AG04450 (cell line): ENCODE measurements around the gene CRYBA2. TPM values are rescaled to one million over a fixed set of nuclear protein-coding genes. Genes with fewer than 3 reads are reported as not detected.

Source experiments
- CTCF ChIA-PET: fragments of 300-600, 350-600 bp; formaldehyde crosslinking; extraction: SDS; loops from one replicate; lab custom pipeline; 2022; ENCODE audit warnings: antibody characterized with exemption, inconsistent platforms; lab: Charles Lee
- POLR2A ChIA-PET: fragments of 350-600 bp; formaldehyde crosslinking; extraction: SDS; loops from one replicate; lab custom pipeline; 2021; ENCODE audit warnings: antibody characterized with exemption, inconsistent platforms; lab: Yijun Ruan, JAX
- DNase-seq: peaks from one replicate; pipeline ENCODE4 v3.0.0-alpha.2; 2011; ENCODE audit warnings: low read depth, low spot score
- H3K27ac ChIP-seq: one replicate; pipeline ENCODE4 v1.5.1; 2012; ENCODE audit warnings: low read depth, low read length, control low read depth
- H3K27me3 ChIP-seq: one replicate; pipeline ENCODE4 v1.6.0; 2012; ENCODE audit warnings: low read length; ENCODE audit not compliant: control insufficient read depth, insufficient read depth
- H3K4me3 ChIP-seq: 2 replicates; pipeline ENCODE4 v1.5.1; 2011; ENCODE audit warnings: mild to moderate bottlenecking, low read depth, low read length, control low read depth
- H3K9me3 ChIP-seq: 2 replicates; pipeline ENCODE4 v1.5.1; 2012; ENCODE audit warnings: low read length; ENCODE audit not compliant: control insufficient read depth, insufficient read depth
- polyA plus RNA-seq: library from polyadenylated mRNA; depleted of rRNA; stranded (reverse); fragments of >200 nt; gene quantifications from 2 replicates; pipeline ENCODE4 v1.2.3, GENCODE V29; 2011
- TF ChIP-seq, protein P1 (sequence below): IDR thresholded peaks from 2 replicates; pipeline ENCODE4 v1.5.1; 2011; ENCODE audit warnings: low read depth, low read length, control low read depth, inconsistent platforms

The CRYBA2 gene
- polyA plus RNA-seq, 1 experiment: 0.19 TPM

DNA sequence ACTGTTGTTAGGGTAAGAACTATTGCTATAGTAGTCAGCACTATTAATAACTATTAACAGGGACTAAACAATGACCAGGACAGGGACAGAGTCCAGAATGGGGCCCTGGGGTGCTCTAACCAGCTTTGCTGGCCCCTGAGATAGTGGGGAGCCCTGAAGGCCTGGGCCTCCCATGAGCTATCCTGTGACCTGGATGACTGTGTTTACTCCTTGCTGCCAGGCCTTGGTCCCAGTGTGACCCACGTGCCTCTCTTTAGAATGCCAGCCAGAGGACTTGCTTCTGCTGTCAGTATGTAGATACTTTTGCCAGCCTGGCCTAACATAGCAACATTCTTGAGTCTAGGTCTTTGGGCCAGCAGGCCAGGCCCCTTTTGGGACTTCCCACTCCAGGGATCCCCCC, 22.3 kb downstream of the CRYBA2 start:
- Histone ChIP-seq H3K9me3 (no peaks in the 10 kb centered on the region), H3K27ac (no peak overlapping the region), H3K4me3 (no peak overlapping the region), H3K27me3 (peaks cover 19% of the 10 kb centered on the region)
- ChIA-PET POLR2A (no interaction called here), CTCF (interaction anchor here (1.5 kb wide), 1 partner anchor 9 kb away, joined by 6 read pairs; no protein-coding TSS in a partner anchor)
- TF ChIP-seq, protein P1, sequence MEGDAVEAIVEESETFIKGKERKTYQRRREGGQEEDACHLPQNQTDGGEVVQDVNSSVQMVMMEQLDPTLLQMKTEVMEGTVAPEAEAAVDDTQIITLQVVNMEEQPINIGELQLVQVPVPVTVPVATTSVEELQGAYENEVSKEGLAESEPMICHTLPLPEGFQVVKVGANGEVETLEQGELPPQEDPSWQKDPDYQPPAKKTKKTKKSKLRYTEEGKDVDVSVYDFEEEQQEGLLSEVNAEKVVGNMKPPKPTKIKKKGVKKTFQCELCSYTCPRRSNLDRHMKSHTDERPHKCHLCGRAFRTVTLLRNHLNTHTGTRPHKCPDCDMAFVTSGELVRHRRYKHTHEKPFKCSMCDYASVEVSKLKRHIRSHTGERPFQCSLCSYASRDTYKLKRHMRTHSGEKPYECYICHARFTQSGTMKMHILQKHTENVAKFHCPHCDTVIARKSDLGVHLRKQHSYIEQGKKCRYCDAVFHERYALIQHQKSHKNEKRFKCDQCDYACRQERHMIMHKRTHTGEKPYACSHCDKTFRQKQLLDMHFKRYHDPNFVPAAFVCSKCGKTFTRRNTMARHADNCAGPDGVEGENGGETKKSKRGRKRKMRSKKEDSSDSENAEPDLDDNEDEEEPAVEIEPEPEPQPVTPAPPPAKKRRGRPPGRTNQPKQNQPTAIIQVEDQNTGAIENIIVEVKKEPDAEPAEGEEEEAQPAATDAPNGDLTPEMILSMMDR: no peak
- DNase-seq: no peak

DNA sequence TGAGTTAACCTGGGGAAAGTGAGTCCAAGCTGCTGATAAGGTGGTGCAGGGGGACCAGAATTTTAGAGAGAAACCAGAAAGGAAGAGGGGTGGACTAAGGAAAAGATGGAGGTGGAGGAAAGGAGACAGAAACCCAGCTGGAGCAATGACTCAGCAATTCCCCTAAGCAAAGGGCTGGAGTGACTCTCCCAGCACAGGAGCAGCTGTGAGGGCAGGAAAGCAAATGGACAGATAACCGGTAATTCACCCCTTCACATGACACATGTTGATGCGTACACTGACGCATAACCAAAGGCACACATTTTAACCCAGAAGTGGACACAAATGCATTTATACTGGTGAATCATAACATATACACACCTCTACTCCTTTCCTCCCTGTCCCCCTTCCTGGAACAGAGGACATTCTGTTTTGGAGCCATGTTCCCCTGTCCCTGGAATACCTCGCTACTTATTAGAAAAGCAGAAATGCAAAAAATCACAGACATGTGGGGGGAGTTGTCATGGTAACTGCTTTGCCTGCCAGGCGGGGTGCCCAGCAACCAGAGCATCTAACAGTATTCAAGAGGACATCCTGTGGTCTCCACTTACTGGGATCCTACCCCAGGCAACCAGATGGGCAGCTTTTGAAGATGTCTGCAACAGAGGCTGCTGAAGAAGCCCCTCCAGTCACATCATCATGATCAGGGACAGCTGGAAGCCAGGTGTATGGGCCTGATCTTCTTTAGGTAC, 29.0 kb downstream of the CRYBA2 start:
- CTCF ChIA-PET: interaction anchor here (1.0 to 2.1 kb wide), 3 partner anchors 16 to 32 kb away, joined by 3 to 17 read pairs (median 4); no protein-coding TSS in a partner anchor
- POLR2A ChIA-PET: no interaction called here
- peak; percentile 65 for DNase-seq
- Histone ChIP-seq H3K9me3 (peaks cover 9% of the 10 kb centered on the region), H3K27me3 (peaks cover 34% of the 10 kb centered on the region), H3K4me3 (peak overlapping the region; percentile 32), H3K27ac (peak overlapping the region; percentile 85)
- TF ChIP-seq, protein P1: no peak

DNA sequence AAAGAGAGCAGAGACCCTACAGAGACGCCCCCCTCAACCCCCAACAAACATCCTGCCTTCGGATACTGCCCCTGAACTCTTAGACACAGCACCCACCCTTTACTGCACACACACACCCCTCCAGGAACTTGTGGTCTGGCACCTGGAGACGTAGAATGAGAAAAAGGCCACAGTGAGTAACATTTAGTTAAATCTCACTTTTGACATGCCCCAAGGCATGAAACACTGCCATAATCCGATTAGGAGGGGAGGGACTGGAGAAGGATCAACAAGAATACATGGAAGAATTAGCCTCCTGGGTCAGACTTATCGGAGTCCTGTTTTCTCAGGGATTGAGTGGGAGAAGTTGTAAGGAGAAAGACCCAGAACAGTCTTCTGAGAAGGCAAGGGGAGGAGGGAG, 29.6 kb downstream of the CRYBA2 start:
- CTCF ChIA-PET: interaction anchor here (1.0 kb wide), 1 partner anchor 17 kb away, joined by 4 read pairs; no protein-coding TSS in a partner anchor
- no peak for DNase-seq
- peaks cover 9% of the 10 kb centered on the region for H3K9me3 ChIP-seq
- peak overlapping the region; percentile 85 for H3K27ac ChIP-seq
- peak overlapping the region; percentile 32 for H3K4me3 ChIP-seq
- TF ChIP-seq, protein P1: no peak
- peaks cover 37% of the 10 kb centered on the region for H3K27me3 ChIP-seq
- POLR2A ChIA-PET: no interaction called here

DNA sequence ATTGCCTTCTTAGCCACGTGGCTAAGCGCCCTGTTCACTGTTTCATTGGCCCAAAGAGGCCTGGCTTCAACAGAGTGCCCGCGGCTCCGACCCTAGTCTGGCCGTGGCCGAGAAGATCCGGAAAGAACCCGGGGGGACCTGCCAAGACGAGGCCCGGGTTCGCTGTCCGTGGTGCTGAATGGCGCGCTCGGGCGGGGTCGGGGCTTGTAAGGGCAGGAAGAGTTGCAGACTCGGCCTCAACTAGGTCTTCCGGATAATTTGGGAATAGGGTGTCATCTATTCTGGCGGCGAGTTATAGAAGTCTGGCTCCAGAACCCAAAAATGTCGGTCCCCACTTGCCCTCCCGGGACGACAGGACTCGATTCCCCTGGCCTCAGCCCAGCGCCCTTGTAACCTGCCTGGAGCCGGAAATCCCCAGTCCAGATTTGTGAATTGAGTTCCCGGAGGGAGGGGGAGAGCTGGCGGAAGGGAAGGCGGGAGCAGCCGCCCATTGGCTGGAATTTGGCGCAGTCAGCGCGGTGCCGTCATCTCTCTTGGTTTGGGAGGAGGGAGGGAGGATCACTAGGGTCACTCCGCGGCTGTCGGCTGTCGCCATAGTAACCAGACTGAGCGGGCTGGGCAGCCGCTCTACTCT, 30.2 kb downstream of the CRYBA2 start:
- no peak for DNase-seq
- Histone ChIP-seq H3K9me3 (peaks cover 9% of the 10 kb centered on the region), H3K27me3 (peaks cover 41% of the 10 kb centered on the region), H3K4me3 (peak overlapping the region; percentile 41), H3K27ac (peak overlapping the region; percentile 85)
- ChIA-PET POLR2A (no interaction called here), CTCF (interaction anchor here (1.0 kb wide), 1 partner anchor 17 kb away, joined by 4 read pairs; no protein-coding TSS in a partner anchor)
- TF ChIP-seq, protein P1: no peak
